ENCODE measurements around the gene TPO.

DNA sequence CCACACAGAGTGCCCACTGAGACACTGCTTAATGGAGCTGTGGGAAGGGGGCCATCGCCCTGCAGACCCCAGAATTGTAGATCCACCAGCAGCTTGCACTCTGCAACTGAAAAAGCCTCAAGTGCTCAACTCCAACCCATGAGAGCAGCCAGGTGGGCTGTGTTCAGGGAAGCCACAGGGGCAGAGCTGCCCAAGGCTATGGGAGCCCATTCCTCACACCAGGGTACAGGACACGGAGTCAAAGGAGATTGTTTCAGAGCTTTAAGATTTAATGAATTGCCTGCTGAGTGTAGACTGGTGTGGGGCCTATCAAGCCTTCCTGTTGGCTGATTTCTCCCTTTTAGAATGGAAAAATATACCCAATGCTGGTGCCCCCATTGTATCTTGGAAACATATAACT is 17.2 kb downstream of the TPO start:
- TF ChIP-seq, protein P1, sequence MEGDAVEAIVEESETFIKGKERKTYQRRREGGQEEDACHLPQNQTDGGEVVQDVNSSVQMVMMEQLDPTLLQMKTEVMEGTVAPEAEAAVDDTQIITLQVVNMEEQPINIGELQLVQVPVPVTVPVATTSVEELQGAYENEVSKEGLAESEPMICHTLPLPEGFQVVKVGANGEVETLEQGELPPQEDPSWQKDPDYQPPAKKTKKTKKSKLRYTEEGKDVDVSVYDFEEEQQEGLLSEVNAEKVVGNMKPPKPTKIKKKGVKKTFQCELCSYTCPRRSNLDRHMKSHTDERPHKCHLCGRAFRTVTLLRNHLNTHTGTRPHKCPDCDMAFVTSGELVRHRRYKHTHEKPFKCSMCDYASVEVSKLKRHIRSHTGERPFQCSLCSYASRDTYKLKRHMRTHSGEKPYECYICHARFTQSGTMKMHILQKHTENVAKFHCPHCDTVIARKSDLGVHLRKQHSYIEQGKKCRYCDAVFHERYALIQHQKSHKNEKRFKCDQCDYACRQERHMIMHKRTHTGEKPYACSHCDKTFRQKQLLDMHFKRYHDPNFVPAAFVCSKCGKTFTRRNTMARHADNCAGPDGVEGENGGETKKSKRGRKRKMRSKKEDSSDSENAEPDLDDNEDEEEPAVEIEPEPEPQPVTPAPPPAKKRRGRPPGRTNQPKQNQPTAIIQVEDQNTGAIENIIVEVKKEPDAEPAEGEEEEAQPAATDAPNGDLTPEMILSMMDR (IDR thresholded peaks at IDR 0.05): no peak
- TF ChIP-seq SIN3A (IDR thresholded peaks at IDR 0.05; ENCODE audit: borderline replicate concordance, insufficient read depth, low read depth, low read length): no peak
- TF ChIP-seq POLR2AphosphoS5 (IDR thresholded peaks at IDR 0.05; ENCODE audit: low read depth, low read length): no peak
- TF ChIP-seq, protein P2, sequence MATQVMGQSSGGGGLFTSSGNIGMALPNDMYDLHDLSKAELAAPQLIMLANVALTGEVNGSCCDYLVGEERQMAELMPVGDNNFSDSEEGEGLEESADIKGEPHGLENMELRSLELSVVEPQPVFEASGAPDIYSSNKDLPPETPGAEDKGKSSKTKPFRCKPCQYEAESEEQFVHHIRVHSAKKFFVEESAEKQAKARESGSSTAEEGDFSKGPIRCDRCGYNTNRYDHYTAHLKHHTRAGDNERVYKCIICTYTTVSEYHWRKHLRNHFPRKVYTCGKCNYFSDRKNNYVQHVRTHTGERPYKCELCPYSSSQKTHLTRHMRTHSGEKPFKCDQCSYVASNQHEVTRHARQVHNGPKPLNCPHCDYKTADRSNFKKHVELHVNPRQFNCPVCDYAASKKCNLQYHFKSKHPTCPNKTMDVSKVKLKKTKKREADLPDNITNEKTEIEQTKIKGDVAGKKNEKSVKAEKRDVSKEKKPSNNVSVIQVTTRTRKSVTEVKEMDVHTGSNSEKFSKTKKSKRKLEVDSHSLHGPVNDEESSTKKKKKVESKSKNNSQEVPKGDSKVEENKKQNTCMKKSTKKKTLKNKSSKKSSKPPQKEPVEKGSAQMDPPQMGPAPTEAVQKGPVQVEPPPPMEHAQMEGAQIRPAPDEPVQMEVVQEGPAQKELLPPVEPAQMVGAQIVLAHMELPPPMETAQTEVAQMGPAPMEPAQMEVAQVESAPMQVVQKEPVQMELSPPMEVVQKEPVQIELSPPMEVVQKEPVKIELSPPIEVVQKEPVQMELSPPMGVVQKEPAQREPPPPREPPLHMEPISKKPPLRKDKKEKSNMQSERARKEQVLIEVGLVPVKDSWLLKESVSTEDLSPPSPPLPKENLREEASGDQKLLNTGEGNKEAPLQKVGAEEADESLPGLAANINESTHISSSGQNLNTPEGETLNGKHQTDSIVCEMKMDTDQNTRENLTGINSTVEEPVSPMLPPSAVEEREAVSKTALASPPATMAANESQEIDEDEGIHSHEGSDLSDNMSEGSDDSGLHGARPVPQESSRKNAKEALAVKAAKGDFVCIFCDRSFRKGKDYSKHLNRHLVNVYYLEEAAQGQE (IDR thresholded peaks at IDR 0.05; ENCODE audit: insufficient read depth in 1 of 2, low read depth in 2 of 2, low read length in 1 of 2): no peak

Measured in Panc1 (cell line).